ENCODE measurements around the gene ATP5IF1. TPM values are rescaled to one million over a fixed set of nuclear protein-coding genes. Genes with fewer than 3 reads are reported as not detected.

Gene ATP5IF1
- total and polyA plus RNA-seq, 9 of the 15 experiments (the other 6 are each of a cell fraction or from before 2014, with no cell fraction given): 292 to 1,422 (median 388) TPM

GRCh38 chr1:28282426-28283407, 46.8 kb downstream of the ATP5IF1 start (continued):
- TF ChIP-seq ARID3B (CRISPR knock-in tag; IDR thresholded peaks at IDR 0.05; ENCODE audit: borderline replicate concordance): no peak
- no peak for TF ChIP-seq ZNF23 (CRISPR knock-in tag; IDR thresholded peaks at IDR 0.05)
- no peak for TF ChIP-seq PURB (CRISPR knock-in tag; IDR thresholded peaks at IDR 0.05; ENCODE audit: low read depth)
- no peak for TF ChIP-seq ZNF77 (CRISPR knock-in tag; IDR thresholded peaks at IDR 0.05)
- no peak for TF ChIP-seq ZNF785 (CRISPR knock-in tag; IDR thresholded peaks at IDR 0.05)
- peak in 2 of 3 experiments; percentile 10 to 22; a peak in 2 of 6 replicates for TF ChIP-seq CTCF (IDR thresholded peaks at IDR 0.05 in 2 of 3, conservative IDR thresholded peaks at IDR 0.05 in 1 of 3; ENCODE audit: insufficient read depth in 2 of 3, low read depth in 1 of 3, low read length in 3 of 3)
- peak; percentile 72 for TF ChIP-seq POLR2B (IDR thresholded peaks at IDR 0.05; ENCODE audit: low read depth, partially characterized antibody)
- no peak; the same call in 1 of the 2 replicates for TF ChIP-seq ZFPM2 (CRISPR knock-in tag; IDR thresholded peaks at IDR 0.05)
- no peak for TF ChIP-seq GATA2 (CRISPR knock-in tag; IDR thresholded peaks at IDR 0.05)
- no peak for TF ChIP-seq TSC22D4 (tag; IDR thresholded peaks at IDR 0.05)
- no peak for TF ChIP-seq ZNF583 (CRISPR knock-in tag; IDR thresholded peaks at IDR 0.05)
- no peak for TF ChIP-seq SMAD3 (CRISPR knock-in tag; conservative IDR thresholded peaks at IDR 0.05)
- TF ChIP-seq ZNF830 (CRISPR knock-in tag; IDR thresholded peaks at IDR 0.05): no peak
- no peak for TF ChIP-seq HNRNPLL (IDR thresholded peaks at IDR 0.05; ENCODE audit: low read depth, low read length, poor library complexity, severe bottlenecking)
- no peak for TF ChIP-seq NCOR1 (IDR thresholded peaks at IDR 0.05)
- no peak for TF ChIP-seq ATF7 (IDR thresholded peaks at IDR 0.05)
- TF ChIP-seq POLR2G (IDR thresholded peaks at IDR 0.05; ENCODE audit: low read depth, low read length): peak; percentile 4; the same call in 1 of the 2 replicates
- TF ChIP-seq BCOR (IDR thresholded peaks at IDR 0.05): peak; percentile 55; the same call in 1 of the 2 replicates
- no peak for TF ChIP-seq SIRT6 (IDR thresholded peaks at IDR 0.05; ENCODE audit: low read depth, low read length)
- TF ChIP-seq HNRNPUL1 (IDR thresholded peaks at IDR 0.05; ENCODE audit: low read length): no peak
- TF ChIP-seq ZNF280A (IDR thresholded peaks at IDR 0.05; ENCODE audit: low read depth, partially characterized antibody): no peak
- TF ChIP-seq KAT2B (IDR thresholded peaks at IDR 0.05; ENCODE audit: low read depth, low read length): no peak
- TF ChIP-seq ZNF778 (CRISPR knock-in tag; IDR thresholded peaks at IDR 0.05): no peak
- TF ChIP-seq RBM22 (IDR thresholded peaks at IDR 0.05; ENCODE audit: low read depth, low read length, poor library complexity, severe bottlenecking): peak; percentile 13
- TF ChIP-seq HDGF (IDR thresholded peaks at IDR 0.05): no peak
- TF ChIP-seq HNRNPH1 (optimal IDR thresholded peaks at IDR 0.05; ENCODE audit: low read depth, low read length): no peak

All from K562 (cell line).